EH (cell line): ENCODE results near the gene C3orf18.

Experiments used
- DNase-seq: peaks from one replicate; pipeline ENCODE4 v3.0.0-alpha.2; 2015; ENCODE audit warnings: low read depth

The C3orf18 gene

DNA sequence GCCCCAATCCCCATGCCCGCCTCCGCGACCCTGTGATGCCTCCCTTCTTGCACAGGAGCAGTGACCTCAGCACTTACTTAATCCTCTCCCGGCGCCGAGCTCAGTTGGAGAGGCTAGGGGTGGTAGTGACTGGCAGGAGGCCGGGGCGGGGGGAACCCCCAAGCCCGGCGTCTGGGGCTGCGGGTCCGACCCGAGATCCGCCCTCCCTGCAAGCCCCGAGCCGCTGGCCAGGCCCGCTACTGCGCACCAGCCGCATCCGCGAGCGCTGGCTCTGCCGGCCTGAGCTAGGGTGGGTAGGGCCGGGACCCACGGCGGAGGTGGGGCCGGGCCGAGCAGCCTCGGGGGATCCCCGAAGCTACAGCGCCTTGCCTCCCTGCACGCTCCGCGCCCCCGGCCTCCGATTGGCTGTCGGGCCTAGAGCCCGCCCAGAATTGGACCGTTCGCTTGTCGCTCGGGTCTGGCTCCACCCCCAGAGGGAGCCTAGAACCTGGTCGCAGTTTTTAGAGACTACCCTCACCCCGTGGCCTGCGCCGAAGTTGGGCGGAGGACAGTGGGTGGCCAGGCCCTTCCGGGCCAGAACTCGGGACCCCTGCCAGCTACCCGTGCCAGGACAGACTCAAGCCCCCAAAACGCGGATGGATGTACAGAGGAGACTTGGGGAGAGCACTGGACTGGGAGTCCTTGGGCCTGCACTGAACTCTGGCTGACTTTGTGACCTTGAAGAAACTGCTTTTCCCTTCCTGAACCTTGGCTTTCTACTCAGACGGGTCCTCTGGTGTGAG is at the start of gene C3orf18:
C3orf18 (minus strand) TSS at position 362 of the 782 bp plus-strand sequence. CDS start 2,048 bp downstream, outside the sequence.
- DNase-seq: peak; percentile 90

DNA sequence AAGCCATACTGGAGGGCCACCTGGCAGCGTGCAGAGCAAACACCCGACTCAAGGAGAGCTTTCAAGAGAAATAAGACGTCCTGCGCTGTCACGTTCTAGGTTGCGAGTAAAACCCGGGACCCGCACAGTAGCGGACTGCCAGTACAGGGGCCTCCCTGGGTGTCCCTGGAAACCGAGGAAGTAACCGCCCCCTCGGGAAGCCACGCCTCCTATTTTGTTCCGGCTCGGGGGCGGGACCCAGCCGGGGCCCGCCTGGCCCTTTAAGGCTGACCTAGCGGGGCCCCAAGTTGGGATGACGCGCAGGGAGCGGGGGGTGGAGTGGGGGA is 49.2 kb upstream of the C3orf18 start:
- peak; percentile 89 for DNase-seq

DNA sequence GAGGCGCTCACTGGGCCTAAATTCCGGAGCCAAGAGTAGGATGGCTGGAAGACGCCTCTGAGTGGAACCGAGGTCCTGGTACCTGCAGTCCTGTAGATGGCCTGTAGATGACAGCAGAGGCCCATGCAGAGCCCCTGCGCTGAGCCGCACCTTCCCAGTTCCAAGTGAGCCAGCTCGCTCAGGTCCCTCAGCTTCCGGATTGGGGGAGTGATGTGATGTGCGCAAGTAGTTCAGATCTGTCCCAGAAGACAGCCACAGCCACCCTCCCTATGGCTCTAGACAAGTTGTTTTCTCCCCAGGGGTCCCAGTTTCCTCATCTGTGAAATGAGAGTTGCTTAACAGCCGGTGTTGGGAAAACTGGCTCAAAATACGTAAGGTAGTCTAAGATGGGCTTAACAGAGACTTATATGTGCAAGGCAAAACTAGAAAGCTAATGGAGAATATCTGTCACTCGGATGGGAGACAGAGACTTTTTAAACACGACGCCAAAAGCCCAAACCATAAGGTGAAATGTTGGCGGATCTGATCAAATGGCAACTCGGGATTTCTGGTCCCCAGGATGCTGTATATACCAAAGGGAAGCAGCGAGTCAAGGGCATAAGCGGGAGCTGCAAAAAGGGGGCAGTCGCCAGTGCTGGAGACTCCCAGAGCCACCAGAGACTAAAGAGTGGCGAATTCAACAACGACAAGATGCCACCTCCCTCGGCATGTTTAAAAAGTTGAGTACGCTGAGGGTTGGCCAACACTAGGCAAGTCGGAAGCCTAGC is 48.6 kb upstream of the C3orf18 start:
- peak; percentile 83 for DNase-seq

DNA sequence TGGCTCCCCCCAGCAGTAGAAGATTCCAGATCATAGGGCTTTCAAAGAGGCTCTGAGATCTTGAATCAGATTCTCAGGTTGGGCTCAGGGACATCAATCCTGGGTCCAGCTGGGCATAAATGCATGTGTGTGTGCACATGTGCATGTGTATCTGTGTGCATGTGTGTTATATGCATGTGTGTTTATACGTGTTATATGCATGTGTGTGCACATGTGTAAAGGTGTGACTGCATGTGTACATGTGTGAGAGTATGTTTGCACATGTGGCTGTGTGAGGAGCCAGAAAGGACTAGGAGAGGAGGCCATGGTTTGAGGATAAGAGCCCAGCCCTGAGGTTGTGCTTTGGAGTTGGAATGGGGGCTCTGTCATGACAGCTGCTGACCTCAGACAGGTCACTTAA is 47.6 kb upstream of the C3orf18 start:
- DNase-seq: no peak

DNA sequence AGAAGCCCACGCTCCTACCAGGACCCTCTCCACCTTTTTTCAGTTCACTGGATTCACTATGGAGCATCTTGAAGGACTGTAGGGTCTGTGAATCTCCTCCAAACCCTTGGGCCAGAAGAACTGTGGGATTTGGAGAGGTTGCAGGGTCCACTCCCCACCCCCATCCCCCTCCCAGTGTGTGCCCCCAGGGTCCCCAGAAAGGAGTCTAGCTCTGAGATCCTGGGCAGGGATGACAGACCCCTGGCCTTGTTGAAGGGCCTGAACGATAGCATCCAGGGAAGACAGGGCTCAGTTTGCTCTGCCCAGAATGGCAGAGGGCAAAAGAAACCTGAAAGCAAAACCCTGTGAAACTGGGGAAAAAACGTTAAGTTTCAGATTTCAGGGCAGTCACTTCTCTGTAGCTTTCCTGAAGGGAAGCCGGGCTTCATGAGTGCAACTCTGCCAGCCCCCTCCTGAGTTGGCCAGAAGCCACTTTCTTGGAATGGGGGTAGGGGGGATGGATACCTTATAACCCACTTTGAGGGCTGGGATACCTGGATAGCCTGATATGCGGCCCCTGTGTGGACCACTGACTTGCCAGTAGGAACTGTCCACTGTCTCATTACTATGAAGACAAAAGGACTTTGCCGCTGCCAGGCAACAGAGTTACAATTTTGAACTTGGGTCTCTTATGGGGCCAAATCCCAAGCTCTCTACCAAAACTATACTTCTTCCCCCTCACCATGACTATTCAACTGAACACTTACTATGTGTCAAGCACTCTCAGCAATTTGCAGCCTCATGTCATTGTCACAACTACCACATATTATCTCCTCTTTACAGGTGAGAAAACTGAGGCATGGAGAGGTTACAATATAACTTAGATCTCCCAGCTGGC is 45.7 kb upstream of the C3orf18 start:
- no peak for DNase-seq

DNA sequence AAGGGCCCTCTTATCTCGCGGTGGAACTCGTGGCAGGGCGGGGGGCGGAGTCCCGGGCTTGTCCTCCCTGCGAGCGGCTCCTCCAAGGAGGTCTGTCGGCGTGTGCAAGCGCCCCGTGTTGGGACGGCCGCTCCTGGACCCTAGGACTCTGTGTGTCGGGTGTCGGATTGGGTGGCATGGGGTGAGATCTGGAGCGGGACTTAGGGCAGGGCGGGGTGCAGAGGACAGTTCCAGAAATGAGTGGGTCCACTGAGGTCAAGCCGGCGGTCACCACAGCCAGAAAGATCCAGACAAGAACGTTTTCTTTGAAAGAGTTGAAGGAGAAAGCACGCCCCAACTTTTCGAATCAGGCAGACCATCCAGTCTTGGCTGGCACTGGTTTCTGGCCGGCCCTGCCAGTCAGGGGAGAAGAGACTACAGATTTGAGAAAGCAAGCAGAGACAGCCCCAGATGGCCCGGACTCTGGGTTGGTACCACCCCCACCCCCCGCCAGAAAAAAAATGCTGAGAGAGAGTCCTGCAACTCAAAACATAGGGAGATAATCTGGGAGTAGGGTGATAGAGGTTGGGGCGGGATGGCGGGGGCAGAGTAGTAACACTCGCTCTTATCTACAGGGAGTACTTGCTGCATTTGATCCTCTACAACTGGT is 44.8 kb upstream of the C3orf18 start:
- DNase-seq: no peak

DNA sequence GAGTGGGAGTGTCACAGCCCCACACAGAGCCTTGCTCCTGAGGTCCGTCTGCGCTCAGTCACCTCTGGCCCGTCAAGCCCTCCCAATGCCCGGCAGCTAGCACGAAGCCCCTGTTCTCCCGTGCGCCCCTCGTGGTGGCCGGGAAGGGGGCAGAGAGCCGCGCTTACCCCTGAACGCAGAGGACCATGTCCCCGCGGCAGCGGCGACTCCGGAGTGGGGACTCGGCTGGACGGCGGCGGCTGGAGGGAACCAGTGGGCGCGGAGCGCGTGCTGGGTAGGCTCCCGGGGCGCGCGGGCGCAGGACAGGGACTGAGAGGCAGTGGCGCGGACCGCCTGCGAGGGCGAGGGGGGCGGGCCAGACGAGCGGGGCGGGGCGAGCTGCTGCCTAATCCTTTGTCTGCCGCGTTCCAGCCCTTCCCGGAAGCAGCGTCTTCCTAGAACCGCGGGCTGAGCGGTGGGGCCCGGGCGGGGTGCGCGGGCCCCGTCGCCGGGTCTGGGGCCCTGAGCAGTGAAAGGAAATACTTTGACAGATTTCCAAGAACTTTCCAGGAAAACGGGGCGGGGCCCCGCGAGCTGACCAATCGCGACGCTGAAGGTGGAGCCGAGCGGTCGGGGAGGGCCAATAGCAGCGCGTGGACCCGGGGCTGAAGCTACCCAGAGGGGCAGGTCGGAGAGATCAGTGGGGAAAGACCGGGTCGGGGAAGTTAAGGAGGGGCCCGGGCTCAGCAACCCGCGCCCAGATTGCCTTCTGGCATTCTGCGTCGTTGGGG is 44.1 kb upstream of the C3orf18 start, which contains the start of gene CISH:
CISH (minus strand) TSS at position 311 of the 770 bp plus-strand sequence; CDS start at position 187, 124 bp downstream.
- DNase-seq: peak; percentile 93

DNA sequence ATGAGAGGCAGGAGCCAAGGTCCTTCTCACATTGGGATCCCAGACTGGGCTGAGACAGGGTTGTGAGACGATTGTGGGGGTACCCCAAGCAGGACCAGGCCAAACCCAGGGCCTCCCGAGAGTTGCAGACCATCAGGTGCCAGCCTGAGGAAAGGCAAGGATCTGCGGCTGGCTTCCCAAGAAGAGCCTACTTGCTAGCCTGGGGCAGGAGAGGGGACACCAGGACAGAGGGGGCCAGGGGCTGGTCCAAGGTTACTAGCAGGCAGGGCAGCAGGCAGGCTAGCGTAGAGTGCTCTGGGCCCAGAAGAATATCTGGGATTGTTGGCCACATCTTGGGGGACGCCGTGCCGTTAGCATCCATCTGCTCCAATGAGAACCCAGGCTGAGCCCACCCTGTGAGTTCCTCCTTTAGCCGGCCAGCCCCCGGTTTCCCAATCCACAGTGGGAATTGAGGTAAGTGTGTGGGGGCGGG is 43.5 kb upstream of the C3orf18 start:
- no peak for DNase-seq

DNA sequence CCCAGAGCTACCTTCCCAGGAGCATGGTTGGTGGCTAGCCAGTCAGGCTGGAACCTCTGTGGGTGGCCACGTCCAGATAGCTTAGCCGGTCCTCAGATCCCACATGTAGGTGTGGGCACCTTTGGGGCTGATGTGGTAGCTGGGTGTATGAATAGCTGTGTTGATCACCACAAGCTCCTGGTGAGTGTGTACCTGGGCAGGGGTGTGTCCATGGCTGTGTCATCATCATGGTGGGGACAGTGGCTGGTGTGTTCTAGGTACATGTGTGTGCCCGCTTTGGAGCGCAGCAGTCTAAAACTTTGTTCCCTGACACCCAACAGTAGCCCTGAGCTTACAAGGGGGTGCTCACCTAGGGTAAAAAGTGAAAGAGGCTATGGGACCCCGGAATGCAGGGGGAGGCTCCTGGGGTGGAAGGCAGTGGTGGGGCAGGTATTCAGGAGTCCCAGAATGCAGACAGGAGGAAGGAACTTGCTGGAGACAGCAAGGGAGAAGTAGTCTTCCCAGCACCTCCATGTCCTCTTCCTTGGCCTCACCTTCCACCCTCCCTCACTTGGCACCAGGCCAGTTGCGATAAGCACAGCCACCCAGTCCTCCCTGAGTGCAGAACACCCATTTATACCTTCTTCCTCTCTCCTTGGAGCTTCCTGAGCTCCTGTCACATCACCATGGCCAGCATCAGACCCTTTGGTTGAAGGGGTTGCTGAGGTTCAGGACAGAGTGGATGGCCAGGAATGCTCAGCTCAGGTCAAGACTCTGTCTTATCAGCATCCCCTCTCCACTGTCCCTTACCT is 42.8 kb upstream of the C3orf18 start:
- no peak for DNase-seq

DNA sequence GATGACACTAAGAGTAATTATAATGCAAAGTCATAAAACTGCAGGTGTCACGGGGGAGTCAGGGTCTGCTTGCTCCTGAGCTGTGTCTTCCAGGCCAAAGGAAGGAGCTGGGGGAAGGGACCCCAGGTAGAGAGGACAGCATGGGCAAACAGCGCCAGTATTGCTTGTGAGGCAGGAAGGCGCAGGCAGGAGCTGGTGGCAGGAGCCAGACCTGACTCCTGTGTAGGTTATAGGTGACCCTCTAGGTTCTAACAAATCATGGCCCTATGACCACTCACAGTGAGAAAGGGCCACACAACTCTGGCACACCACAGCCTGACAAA is 42.2 kb upstream of the C3orf18 start:
- no peak for DNase-seq

DNA sequence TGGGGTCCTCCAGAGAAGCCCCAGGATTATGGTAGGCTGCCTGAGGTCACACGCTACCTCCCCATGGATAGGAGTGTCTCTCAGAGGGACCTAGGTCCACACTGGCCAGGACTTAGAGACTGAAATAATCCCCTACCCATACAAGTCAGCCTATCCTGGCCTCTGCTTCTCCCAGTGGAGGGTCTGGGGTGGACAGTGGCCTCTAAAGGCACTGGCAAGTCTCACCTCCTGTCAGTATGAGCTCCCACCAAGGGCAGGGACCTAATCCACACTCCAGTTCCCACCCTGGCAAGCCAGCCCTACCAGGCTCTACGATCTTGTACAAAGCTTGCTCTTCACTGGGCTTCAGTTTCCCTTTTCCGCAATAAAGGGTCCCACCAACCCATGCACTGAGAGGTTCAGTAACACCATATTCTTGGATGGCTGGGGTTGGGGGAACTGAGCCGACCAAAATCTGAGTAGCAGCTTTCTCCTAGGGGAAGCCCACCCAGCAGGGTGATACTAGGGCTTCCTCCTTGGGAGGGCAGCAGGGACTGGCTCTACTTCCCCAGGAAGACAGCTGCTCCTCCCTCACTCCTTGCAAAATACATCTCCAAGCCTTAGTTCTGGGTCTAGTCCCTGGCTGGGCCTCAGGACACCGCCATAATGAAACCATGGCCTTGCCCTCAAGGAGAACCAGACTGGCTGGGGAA is 41.7 kb upstream of the C3orf18 start:
- DNase-seq: no peak

DNA sequence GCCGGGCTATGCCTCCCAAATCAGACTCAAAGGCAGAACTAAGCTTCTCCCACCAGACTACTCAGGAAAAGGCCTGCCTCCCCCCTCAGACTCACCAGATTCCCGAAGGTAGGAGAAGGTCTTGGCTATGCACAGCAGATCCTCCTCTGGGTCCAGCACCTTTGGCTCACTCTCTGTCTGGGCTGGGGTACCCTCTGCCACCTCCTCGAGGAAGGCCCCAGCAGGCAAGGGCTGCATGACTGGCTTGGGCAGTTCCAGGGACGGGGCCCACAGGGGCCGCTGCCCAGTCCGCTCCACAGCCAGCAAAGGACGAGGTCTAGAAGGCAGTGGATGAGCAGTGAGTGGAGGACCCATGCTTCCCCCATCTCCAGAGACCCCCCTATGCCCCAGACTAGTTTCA is 40.7 kb upstream of the C3orf18 start:
- DNase-seq: no peak

DNA sequence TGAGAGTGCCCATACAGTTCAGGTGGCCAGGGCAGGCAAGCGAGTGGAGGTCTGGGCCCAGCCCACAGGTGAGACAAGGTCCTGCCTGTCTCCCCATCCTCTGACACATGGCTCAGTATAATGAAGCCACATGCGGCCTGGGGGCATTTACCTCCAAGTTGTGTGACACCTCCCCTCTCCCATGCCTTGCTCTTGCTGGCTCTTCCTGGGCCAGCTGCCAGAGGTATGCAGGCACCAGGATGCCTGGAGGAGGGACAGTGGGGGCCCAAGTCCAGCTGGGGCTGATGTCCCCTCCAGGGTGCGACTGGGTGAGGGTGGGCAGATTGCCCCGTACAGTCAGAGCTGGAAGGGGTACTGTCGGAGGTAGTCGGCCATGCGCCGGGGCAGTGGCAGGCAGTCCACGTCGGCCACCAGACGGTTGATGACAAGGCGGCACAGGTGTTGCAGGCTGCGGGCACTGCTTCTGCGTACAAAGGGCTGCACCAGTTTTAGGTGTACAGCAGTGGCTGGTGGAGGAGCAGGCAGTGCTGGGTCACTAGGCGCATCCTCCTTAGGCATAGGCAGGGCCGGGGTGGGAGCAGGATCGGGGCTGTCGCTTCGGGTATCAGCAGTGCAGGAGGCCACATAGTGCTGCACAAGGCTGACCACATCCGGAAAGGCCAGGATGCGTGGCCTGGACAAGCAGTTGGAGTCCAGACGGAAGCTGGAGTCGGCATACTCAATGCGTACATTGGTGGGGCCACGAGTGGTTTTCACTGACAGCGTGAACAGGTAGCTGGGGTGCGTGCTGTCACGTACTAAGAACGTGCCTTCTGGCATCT is 39.9 kb upstream of the C3orf18 start:
- DNase-seq: no peak

DNA sequence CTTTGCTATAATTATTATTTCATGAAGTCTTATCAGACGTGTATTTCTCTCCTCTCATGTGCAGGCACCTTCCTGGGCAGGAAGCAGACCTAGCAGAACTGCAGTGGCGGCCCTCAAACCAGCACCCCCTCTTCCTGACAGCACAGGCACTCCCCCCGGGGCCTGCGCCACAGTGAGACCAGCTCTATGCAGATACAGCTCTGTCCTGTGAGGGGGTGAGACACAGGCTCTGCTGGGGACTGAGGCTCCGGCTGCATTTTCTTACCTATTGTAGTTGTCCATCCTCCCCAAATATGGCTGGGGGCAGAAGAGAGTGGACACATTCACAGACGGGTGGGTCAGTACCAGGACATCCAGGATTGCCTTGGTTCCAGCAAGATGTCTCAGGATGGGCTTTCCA is 39.0 kb upstream of the C3orf18 start:
- DNase-seq: no peak

DNA sequence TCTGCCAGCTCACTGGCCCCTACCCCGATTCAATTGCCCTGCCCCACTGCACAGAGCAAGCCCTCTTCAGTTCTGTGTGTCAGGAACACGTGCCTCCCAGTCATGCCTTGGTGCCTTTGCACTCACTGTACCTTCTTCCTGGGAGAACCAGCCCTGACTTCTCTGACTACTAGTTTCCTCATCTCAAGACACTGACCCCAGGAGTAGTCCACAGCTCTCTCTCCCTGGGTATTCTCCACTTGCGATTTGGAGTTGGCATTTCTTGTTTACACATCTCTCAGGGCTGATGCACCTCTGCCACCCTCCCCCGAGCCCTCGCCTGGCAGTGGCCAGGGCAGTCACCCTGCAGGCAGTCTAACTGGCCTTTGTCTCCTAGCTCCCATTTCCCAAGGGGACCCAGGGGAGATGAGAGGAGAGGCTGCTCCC is 38.4 kb upstream of the C3orf18 start:
- no peak for DNase-seq

DNA sequence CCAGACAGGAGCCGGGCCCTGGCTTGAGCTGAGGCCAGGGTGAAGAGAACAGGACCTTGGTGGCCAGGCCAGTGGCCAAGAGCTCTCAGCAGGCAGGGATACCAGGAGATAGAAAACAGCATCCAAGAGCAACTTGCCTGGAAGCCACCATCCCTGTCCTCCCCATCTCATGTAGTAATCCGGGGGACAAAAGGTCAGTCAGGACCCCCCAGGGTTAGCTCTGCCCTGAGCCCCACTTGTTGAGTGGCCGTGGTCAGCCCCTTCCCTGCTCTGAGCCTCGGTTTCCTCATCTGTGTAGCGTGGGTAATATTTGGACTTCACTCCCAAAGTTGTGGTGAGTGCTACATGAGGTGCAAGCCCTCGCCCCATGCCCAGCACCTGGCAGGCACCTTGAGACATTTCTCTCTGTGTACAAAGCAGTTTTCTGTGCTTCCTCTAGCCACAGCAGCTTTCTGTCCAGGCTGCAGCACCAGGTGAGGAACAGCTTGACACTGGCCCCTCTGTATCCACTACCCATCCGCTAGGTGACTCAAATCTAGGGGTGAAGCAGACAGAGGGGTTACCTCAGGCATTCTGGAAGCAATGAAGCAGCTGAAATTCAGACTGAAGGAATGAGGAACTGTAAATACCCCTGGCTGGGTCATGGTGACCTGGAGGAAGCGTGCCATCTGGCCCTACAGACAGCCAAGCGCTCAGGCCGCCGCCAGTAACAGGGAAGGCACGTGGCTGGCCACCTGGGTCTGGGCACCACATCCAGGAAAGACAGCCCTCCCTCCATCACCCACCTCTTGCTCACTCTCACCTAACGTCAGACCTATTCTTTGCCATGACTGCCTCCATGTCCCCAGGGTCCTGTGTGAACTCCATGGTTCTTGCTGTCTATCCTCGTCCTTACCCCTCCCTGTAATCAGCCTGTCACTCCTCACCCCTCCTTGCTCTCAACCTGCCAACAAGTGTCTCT is 37.4 kb upstream of the C3orf18 start:
- DNase-seq: no peak

DNA sequence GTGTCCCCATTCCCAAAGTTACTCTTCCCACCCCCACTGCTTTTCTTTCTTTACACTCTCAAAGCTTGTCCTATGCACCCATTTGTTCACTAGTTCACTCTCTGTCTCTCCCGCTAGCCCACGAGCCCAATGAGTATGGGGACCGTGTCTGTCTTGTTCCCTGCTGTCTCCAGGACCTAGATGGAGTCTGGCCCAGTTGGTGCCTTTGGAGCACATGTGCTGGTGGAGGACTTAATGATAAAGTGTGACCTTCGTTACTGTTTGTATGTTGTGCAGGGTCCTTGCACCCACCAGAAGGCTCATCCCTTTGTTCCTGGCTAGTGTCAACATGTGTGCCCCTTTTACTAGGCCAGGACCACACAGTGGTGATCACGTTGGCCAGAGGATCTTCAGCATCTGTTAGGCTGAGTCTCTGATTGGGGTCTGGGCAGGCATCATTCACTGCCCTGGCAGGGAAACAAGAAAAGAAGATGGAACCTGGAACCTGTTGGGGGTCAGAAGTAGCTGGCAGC is 36.6 kb upstream of the C3orf18 start:
- DNase-seq: no peak
